IPS-11a (cell line): ENCODE results near the gene RGP1.

Experiments used
- H3K4me3 ChIP-seq: one replicate; pipeline ENCODE4 v1.5.1; 2013; ENCODE audit warnings: low read depth, low read length, control low read depth

The RGP1 gene

GRCh38 chr9:35740243-35740642 is 8.8 kb upstream of the RGP1 start:
- no peak overlapping the region for H3K4me3 ChIP-seq

DNA sequence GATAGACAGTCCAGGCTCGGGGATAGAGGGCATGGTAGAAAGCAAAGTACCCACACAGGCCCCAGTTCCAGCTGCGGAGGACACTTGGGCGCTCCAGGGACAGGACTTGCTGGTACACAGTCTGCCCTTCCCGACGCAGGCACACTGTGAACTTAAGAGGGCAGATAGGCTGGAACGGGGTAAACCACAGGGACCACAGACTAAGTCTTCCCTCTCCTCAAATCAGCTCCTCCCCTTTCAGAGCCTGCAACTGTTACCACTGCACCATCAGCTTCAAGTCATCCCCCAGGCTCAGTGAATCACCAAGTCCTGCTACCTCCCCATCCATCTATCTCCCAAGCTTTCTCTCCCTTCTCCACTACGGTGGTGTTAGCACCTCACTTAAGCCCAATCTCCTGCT is 7.3 kb upstream of the RGP1 start:
- H3K4me3 ChIP-seq = no peak overlapping the region

- no peak overlapping the region for H3K4me3 ChIP-seq
These were observed 5.6 kb upstream of the RGP1 start for GRCh38 chr9:35743452-35743851.

- H3K4me3 ChIP-seq = no peak overlapping the region
These were observed 5.1 kb upstream of the RGP1 start for GRCh38 chr9:35743880-35744518.

DNA sequence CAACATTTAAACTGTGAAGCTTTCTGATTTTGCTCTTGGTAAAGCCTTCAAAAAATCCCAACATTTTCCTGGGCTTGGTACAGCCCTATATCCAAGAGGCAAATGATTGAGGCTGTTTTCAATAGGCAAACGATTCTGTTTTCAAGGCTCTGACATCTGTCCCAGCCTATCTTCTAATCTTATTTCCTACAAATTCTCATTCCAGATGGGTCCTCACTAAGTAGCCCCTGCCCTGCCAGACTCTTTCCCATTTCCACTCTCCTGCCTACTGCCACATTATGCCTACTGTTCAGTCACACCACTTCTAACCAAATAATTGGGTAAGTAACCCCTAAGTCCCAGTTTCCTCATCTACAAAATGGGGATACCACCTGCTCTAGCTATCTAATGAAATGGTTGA is 3.5 kb upstream of the RGP1 start:
- no peak overlapping the region for H3K4me3 ChIP-seq

GRCh38 chr9:35746583-35746982 is 2.5 kb upstream of the RGP1 start:
- H3K4me3 ChIP-seq = no peak overlapping the region

- peak overlapping the region; percentile 83 for H3K4me3 ChIP-seq
These were observed 737 bp upstream of the RGP1 start for GRCh38 chr9:35748242-35748857.

- peak overlapping the region; percentile 83 for H3K4me3 ChIP-seq
These were observed 598 bp downstream of the RGP1 start for GRCh38 chr9:35749515-35750255.

DNA sequence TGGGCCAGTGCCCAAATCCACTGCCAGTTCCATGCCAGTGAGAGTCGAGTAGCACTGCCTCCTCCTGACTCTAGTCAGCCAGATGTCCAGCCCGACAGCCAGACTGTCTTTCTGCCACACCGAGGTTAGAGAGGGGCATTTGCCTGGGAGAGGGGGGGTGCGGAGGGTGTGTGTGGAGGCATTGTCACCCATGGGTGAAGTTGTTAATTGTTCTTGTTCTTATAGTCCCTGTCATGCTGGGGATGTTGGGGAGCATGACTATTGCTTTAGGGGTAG is 1.1 kb downstream of the RGP1 start:
- no peak overlapping the region for H3K4me3 ChIP-seq

DNA sequence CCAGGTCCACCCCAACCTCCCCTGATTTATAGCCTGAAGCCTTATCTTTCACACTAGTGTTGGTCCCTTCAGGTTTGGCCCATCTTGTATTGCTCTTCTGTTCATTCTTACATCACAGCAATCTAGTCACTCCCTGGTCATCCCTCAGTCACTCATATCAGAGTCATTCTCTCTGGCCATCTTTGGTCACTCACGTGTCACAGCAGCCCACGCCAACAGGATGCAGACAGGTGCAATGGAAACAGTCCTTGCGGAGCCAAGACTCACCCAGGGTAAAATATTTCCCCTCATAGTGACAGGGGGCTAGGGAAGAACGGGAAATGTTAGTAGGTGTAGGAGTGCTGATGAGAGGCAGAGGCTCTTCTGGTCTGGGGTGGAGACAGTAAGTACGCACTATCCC is 4.4 kb downstream of the RGP1 start:
- no peak overlapping the region for H3K4me3 ChIP-seq

GRCh38 chr9:35754264-35754663 is 5.2 kb downstream of the RGP1 start, which contains the start of gene MSMP:
Gene MSMP (minus strand): TSS chr9:35754276. CDS start chr9:35754129, 147 bp downstream.
- no peak within 1 kb of the TSS for H3K4me3 ChIP-seq

- no peak overlapping the region for H3K4me3 ChIP-seq
These were observed 6.0 kb downstream of the RGP1 start for GRCh38 chr9:35755071-35755470.

- H3K4me3 ChIP-seq = peak overlapping the region; percentile 79
These were observed 7.5 kb downstream of the RGP1 start for GRCh38 chr9:35756275-35757225.

- H3K4me3 ChIP-seq = peak overlapping the region; percentile 79
These were observed 8.3 kb downstream of the RGP1 start for GRCh38 chr9:35757226-35757891.

- peak overlapping the region; percentile 79 for H3K4me3 ChIP-seq
These were observed 8.8 kb downstream of the RGP1 start for GRCh38 chr9:35757892-35758275.

DNA sequence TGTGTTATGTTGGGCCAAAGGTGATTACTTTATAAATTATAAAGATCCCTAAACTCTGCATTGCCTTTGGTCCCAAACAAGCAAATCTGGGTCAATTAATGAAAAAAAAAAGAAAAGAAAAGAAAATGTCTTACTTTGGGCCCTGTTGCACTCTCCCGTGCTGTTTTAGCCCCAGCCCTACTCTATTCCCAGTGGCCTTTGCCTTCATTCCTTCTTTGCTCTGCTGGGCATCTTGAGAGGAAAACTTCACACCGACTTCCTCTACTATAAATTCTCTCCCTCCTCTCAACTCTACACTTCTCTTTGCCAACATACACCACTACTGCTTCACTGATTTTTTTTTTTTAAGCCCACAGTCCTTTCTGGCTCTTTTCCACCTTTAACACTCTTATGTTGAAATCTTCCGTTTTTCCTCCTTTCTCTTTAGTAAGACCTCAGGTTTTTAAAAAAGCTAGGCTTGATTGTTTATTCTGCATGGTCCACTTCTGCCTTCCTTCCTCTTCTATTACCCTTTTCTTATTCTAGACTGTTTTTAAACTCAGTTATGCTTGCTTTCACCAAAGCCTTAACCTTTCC is 9.5 kb downstream of the RGP1 start:
- no peak overlapping the region for H3K4me3 ChIP-seq

GRCh38 chr9:35759795-35760194 is 10.7 kb downstream of the RGP1 start:
- no peak overlapping the region for H3K4me3 ChIP-seq

DNA sequence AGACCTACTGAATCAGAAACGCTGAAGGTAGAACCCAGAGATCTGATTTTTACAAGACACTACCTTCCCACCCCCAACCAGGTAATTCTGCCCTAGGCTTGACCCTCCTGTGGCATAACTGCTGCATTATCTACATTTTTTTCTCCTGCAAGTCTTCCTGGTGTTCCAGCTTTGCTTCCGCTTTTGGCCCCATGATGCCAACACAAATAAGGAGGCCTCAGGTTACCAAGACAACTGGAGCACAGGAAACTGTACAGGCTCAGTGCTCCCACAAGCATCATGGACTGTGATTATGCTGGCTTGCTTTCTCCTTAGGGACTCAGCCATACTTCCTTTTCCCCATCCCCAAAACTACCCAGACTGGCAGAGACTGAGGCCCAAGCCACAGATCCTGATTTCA is 11.6 kb downstream of the RGP1 start:
- H3K4me3 ChIP-seq = no peak overlapping the region

DNA sequence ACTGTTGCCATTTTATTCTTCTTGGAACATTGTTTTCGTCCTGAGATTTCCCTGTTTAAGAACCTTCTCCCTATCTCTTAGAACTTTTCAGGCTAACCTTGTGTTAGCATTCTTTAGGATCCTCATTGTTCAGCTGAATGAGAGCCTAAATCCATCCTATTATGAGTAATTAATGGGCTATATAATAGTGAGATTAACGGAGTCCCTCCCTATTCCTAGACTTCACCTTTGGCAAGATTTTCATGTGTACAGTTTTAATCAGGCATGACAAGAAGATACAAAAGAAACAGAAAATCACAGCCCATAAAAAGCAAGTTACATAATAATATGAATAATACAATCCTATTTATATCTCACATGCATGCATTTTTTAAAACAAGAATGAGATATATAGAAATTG is 14.1 kb downstream of the RGP1 start:
- H3K4me3 ChIP-seq = no peak overlapping the region

GRCh38 chr9:35763803-35764202 is 14.7 kb downstream of the RGP1 start:
- H3K4me3 ChIP-seq = no peak overlapping the region
